HG03039 (cell line): ENCODE measurements around the gene SLC1A7.

Source experiments
- ATAC-seq: cut with Tn5 transposase; IDR thresholded peaks from one replicate; pipeline ENCODE4 v1.9.1; 2021; ENCODE audit warnings: mild to moderate bottlenecking, moderate library complexity; ENCODE audit not compliant: unreplicated experiment

Gene SLC1A7

GRCh38 chr1:53063744-53064515 lies 78.5 kb downstream of the SLC1A7 start:
- no peak for ATAC-seq

GRCh38 chr1:53062708-53063591 lies 79.5 kb downstream of the SLC1A7 start:
- no peak for ATAC-seq

GRCh38 chr1:53061859-53062707 lies 80.4 kb downstream of the SLC1A7 start, which contains the start of gene PODN:
PODN (plus strand) TSS chr1:53062213; CDS start chr1:53069856, 7,643 bp downstream.
- ATAC-seq, result no peak

GRCh38 chr1:53061123-53061858 lies 81.1 kb downstream of the SLC1A7 start:
- ATAC-seq, result no peak

- no peak for ATAC-seq
Measured at GRCh38 chr1:53060579-53060978, 81.9 kb downstream of the SLC1A7 start.

- ATAC-seq, result no peak
Measured at GRCh38 chr1:53057127-53057526, 85.3 kb downstream of the SLC1A7 start.

- no peak for ATAC-seq
Measured at GRCh38 chr1:53051676-53052075, 90.8 kb downstream of the SLC1A7 start.

- no peak for ATAC-seq
Measured at GRCh38 chr1:53050310-53050709, 92.1 kb downstream of the SLC1A7 start.

GRCh38 chr1:53049574-53049967 lies 92.9 kb downstream of the SLC1A7 start:
- no peak for ATAC-seq

GRCh38 chr1:53048960-53049573 lies 93.4 kb downstream of the SLC1A7 start:
- ATAC-seq, result no peak

GRCh38 chr1:53047737-53048736 lies 94.4 kb downstream of the SLC1A7 start:
- no peak for ATAC-seq

GRCh38 chr1:53046930-53047329 lies 95.5 kb downstream of the SLC1A7 start:
- ATAC-seq, result no peak

- no peak for ATAC-seq
Measured at GRCh38 chr1:53044926-53045325, 97.5 kb downstream of the SLC1A7 start.

GRCh38 chr1:53043271-53043670 lies 99.2 kb downstream of the SLC1A7 start:
- ATAC-seq, result no peak

GRCh38 chr1:53038566-53038965 lies 103.9 kb downstream of the SLC1A7 start:
- ATAC-seq, result no peak
